PC-3 (cell line): ENCODE data around the gene GLRA3.

ENCODE experiments used
- CTCF ChIP-seq: fragments of 300-600 bp; sonication (generic); conservative IDR thresholded peaks from 2 replicates; pipeline ENCODE4 v1.5.1; 2017; ENCODE audit warnings: antibody characterized with exemption, low read depth, mild to moderate bottlenecking, low read length
- EZH2 ChIP-seq: fragments of 300-600 bp; sonication (generic); IDR thresholded peaks from one replicate; pipeline ENCODE4 v1.6.1; 2017; ENCODE audit warnings: antibody characterized with exemption, mild to moderate bottlenecking, low read length; ENCODE audit not compliant: unreplicated experiment
- EZH2phosphoT487 ChIP-seq: fragments of 300-600 bp; sonication (generic); IDR thresholded peaks from 2 replicates; pipeline ENCODE4 v1.6.1; 2018; ENCODE audit warnings: mild to moderate bottlenecking, antibody characterized with exemption, low read length, borderline replicate concordance

- TF ChIP-seq CTCF (no peak), EZH2 (no peak), EZH2phosphoT487 (no peak)
Measured at GRCh38 chr4:174752026-174752425, 77.0 kb downstream of the GLRA3 start.
